ENCODE results near the gene SFMBT2. TPM values are rescaled to one million over a fixed set of nuclear protein-coding genes. Genes with fewer than 3 reads are reported as not detected.

Gene SFMBT2
- total and polyA plus RNA-seq, 4 donors = 15.3 to 23.8 (median 17.1) TPM

GRCh38 chr10:7359954-7360353 is 50.9 kb downstream of the SFMBT2 start:
- Histone ChIP-seq H3K27me3 (ENCODE audit: control insufficient read depth, insufficient read depth, low read length) (no peaks in the 10 kb centered on the region), H3K4me1 (ENCODE audit: control insufficient read depth, insufficient read depth, low read length) (no peaks in the 10 kb centered on the region), H3K36me3 (ENCODE audit: control insufficient read depth, insufficient read depth, low read length) (peaks cover 13% of the 10 kb centered on the region), H3K9me3 (ENCODE audit: control insufficient read depth, insufficient read depth, low read length) (no peaks in the 10 kb centered on the region), H3K4me3 (ENCODE audit: low read depth, low read length) (no peak overlapping the region), H3K27ac (ENCODE audit: low read depth, low read length) (no peak overlapping the region)
- 92% methylated on average over 7 of the region's 7 CpGs for WGBS (ENCODE audit: insufficient coverage)
- DNase-seq (ENCODE audit: low read depth in 4 of 6, low spot score in 6 of 6) = no peak

GRCh38 chr10:7359356-7359755 is 51.5 kb downstream of the SFMBT2 start:
- Histone ChIP-seq H3K27ac (ENCODE audit: low read depth, low read length) (no peak overlapping the region), H3K36me3 (ENCODE audit: control insufficient read depth, insufficient read depth, low read length) (peaks cover 13% of the 10 kb centered on the region), H3K4me1 (ENCODE audit: control insufficient read depth, insufficient read depth, low read length) (no peaks in the 10 kb centered on the region), H3K4me3 (ENCODE audit: low read depth, low read length) (no peak overlapping the region), H3K27me3 (ENCODE audit: control insufficient read depth, insufficient read depth, low read length) (no peaks in the 10 kb centered on the region), H3K9me3 (ENCODE audit: control insufficient read depth, insufficient read depth, low read length) (no peaks in the 10 kb centered on the region)
- DNase-seq (ENCODE audit: low read depth in 4 of 6, low spot score in 6 of 6) = peak in 1 of 6 donors; percentile 82
- WGBS (ENCODE audit: insufficient coverage) = 83% methylated on average over 4 of the region's 7 CpGs

DNA sequence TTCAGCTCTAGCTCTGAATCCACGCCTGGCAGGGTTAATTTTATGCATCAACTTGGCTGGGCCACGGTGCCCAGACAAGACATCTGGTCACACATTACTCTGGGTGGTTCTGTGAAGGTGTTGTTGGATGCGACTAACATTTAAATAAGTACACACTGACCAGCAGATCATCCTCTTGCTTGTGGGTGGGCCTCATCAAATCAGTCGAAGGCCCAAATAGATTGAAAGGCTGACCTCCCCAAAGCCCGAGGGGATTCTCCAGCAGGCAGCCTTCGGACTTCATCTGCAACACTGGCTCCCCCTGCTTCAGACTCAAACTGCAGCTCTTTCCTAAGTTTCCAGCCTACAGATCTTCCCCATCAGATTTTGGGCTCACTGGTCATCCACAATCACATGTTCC is 53.6 kb downstream of the SFMBT2 start:
- H3K36me3 ChIP-seq (ENCODE audit: control insufficient read depth, insufficient read depth, low read length) = peaks cover 8% of the 10 kb centered on the region
- no peaks in the 10 kb centered on the region for H3K9me3 ChIP-seq (ENCODE audit: control insufficient read depth, insufficient read depth, low read length)
- WGBS (ENCODE audit: insufficient coverage) = 100% methylated on average over 5 of the region's 6 CpGs
- H3K27me3 ChIP-seq (ENCODE audit: control insufficient read depth, insufficient read depth, low read length) = no peaks in the 10 kb centered on the region
- no peak for DNase-seq (ENCODE audit: low read depth in 4 of 6, low spot score in 6 of 6)
- no peak overlapping the region for H3K4me3 ChIP-seq (ENCODE audit: low read depth, low read length)
- H3K4me1 ChIP-seq (ENCODE audit: control insufficient read depth, insufficient read depth, low read length) = no peaks in the 10 kb centered on the region
- no peak overlapping the region for H3K27ac ChIP-seq (ENCODE audit: low read depth, low read length)

DNA sequence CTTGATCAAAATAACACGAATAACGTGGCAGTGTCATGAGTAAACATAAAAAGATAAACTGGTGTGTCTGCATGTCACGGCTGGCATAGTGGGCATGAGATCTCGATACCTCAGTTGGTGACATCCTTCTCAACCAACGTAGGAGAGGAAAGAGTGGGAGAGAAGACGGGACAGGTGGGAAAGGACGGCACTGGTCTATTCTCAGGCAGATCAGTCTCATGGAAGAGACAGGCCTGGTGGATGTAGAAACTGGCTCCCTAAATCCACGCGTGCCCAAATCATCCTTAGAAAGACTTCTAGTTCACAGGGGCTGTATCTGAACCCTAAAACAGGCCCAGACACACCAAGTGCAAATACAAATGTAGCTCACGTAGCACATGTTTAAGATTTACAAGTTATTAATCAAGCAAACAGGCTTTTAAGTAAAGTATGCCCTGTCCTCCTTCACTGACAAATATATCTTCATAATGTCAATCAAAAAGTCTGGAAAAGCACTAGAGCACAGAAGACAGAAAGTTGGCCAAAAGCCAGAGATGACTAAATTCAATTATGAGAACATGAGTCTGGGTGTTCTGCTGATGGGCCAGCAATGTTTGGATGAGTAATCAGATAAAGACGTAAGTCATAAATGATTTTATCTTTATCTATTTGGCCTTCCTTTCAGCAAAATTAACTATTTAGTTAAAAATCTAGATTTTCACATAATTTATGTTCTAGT is 56.3 kb downstream of the SFMBT2 start:
- H3K27me3 ChIP-seq (ENCODE audit: control insufficient read depth, insufficient read depth, low read length) = no peaks in the 10 kb centered on the region
- 93% methylated on average over 8 of the region's 11 CpGs for WGBS (ENCODE audit: insufficient coverage)
- no peaks in the 10 kb centered on the region for H3K9me3 ChIP-seq (ENCODE audit: control insufficient read depth, insufficient read depth, low read length)
- DNase-seq (ENCODE audit: low read depth in 4 of 6, low spot score in 6 of 6) = peak in 2 of 6 donors; percentile 36 to 55
- H3K4me1 ChIP-seq (ENCODE audit: control insufficient read depth, insufficient read depth, low read length) = no peaks in the 10 kb centered on the region
- no peak overlapping the region for H3K27ac ChIP-seq (ENCODE audit: low read depth, low read length)
- H3K4me3 ChIP-seq (ENCODE audit: low read depth, low read length) = no peak overlapping the region
- peaks cover 14% of the 10 kb centered on the region for H3K36me3 ChIP-seq (ENCODE audit: control insufficient read depth, insufficient read depth, low read length)

DNA sequence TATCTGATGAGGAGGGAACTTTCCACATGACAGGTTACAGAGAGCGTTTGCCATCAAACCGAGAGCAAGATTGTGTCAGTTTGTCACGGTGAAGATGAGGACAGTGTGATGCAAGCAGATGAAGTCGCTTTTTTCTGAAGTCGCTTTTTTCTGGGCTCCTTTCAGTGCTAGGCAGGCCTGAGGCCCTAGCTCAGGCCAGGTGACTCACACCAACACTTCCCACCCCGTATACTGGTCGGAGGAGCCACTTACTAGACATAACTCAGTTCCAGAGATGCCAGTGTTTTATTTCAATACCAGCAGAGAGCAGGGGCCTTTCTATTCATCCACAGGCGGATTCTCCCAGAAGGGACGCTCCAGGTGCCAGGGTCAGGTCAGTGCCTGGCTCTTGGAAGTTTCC is 58.9 kb downstream of the SFMBT2 start:
- 80% methylated on average over 7 of the region's 9 CpGs for WGBS (ENCODE audit: insufficient coverage)
- no peaks in the 10 kb centered on the region for H3K9me3 ChIP-seq (ENCODE audit: control insufficient read depth, insufficient read depth, low read length)
- H3K4me1 ChIP-seq (ENCODE audit: control insufficient read depth, insufficient read depth, low read length) = no peaks in the 10 kb centered on the region
- no peaks in the 10 kb centered on the region for H3K27me3 ChIP-seq (ENCODE audit: control insufficient read depth, insufficient read depth, low read length)
- H3K36me3 ChIP-seq (ENCODE audit: control insufficient read depth, insufficient read depth, low read length) = peaks cover 6% of the 10 kb centered on the region
- H3K27ac ChIP-seq (ENCODE audit: low read depth, low read length) = no peak overlapping the region
- no peak overlapping the region for H3K4me3 ChIP-seq (ENCODE audit: low read depth, low read length)
- no peak for DNase-seq (ENCODE audit: low read depth in 4 of 6, low spot score in 6 of 6)

- no peaks in the 10 kb centered on the region for H3K4me1 ChIP-seq (ENCODE audit: control insufficient read depth, insufficient read depth, low read length)
- H3K4me3 ChIP-seq (ENCODE audit: low read depth, low read length) = no peak overlapping the region
- DNase-seq (ENCODE audit: low read depth in 4 of 6, low spot score in 6 of 6) = no peak
- H3K36me3 ChIP-seq (ENCODE audit: control insufficient read depth, insufficient read depth, low read length) = peaks cover 6% of the 10 kb centered on the region
- H3K9me3 ChIP-seq (ENCODE audit: control insufficient read depth, insufficient read depth, low read length) = no peaks in the 10 kb centered on the region
- H3K27ac ChIP-seq (ENCODE audit: low read depth, low read length) = no peak overlapping the region
- no peaks in the 10 kb centered on the region for H3K27me3 ChIP-seq (ENCODE audit: control insufficient read depth, insufficient read depth, low read length)
- WGBS (ENCODE audit: insufficient coverage) = no CpG with 5 or more reads among the region's 3 CpGs
Measured at GRCh38 chr10:7350541-7351195, 60.2 kb downstream of the SFMBT2 start.

- Histone ChIP-seq H3K4me1 (ENCODE audit: control insufficient read depth, insufficient read depth, low read length) (peaks cover 3% of the 10 kb centered on the region), H3K27me3 (ENCODE audit: control insufficient read depth, insufficient read depth, low read length) (no peaks in the 10 kb centered on the region), H3K4me3 (ENCODE audit: low read depth, low read length) (no peak overlapping the region), H3K36me3 (ENCODE audit: control insufficient read depth, insufficient read depth, low read length) (peaks cover 6% of the 10 kb centered on the region), H3K27ac (ENCODE audit: low read depth, low read length) (no peak overlapping the region), H3K9me3 (ENCODE audit: control insufficient read depth, insufficient read depth, low read length) (no peaks in the 10 kb centered on the region)
- DNase-seq (ENCODE audit: low read depth in 4 of 6, low spot score in 6 of 6) = no peak
- WGBS (ENCODE audit: insufficient coverage) = 89% methylated on average over 10 of the region's 10 CpGs
Measured at GRCh38 chr10:7345717-7346116, 65.1 kb downstream of the SFMBT2 start.

- DNase-seq (ENCODE audit: low read depth in 4 of 6, low spot score in 6 of 6) = no peak
- H3K4me3 ChIP-seq (ENCODE audit: low read depth, low read length) = no peak overlapping the region
- H3K4me1 ChIP-seq (ENCODE audit: control insufficient read depth, insufficient read depth, low read length) = peaks cover 15% of the 10 kb centered on the region
- no peaks in the 10 kb centered on the region for H3K36me3 ChIP-seq (ENCODE audit: control insufficient read depth, insufficient read depth, low read length)
- H3K27ac ChIP-seq (ENCODE audit: low read depth, low read length) = no peak overlapping the region
- H3K27me3 ChIP-seq (ENCODE audit: control insufficient read depth, insufficient read depth, low read length) = no peaks in the 10 kb centered on the region
- 100% methylated on average over 2 of the region's 3 CpGs for WGBS (ENCODE audit: insufficient coverage)
- no peaks in the 10 kb centered on the region for H3K9me3 ChIP-seq (ENCODE audit: control insufficient read depth, insufficient read depth, low read length)
Measured at GRCh38 chr10:7343040-7343439, 67.8 kb downstream of the SFMBT2 start.

- no peak overlapping the region for H3K4me3 ChIP-seq (ENCODE audit: low read depth, low read length)
- 71% methylated on average over 5 of the region's 10 CpGs for WGBS (ENCODE audit: insufficient coverage)
- H3K27ac ChIP-seq (ENCODE audit: low read depth, low read length) = peak overlapping the region; percentile 7
- no peaks in the 10 kb centered on the region for H3K9me3 ChIP-seq (ENCODE audit: control insufficient read depth, insufficient read depth, low read length)
- no peaks in the 10 kb centered on the region for H3K27me3 ChIP-seq (ENCODE audit: control insufficient read depth, insufficient read depth, low read length)
- DNase-seq (ENCODE audit: low read depth in 4 of 6, low spot score in 6 of 6) = peak in 1 of 6 donors; percentile 33
- H3K36me3 ChIP-seq (ENCODE audit: control insufficient read depth, insufficient read depth, low read length) = no peaks in the 10 kb centered on the region
- peaks cover 15% of the 10 kb centered on the region for H3K4me1 ChIP-seq (ENCODE audit: control insufficient read depth, insufficient read depth, low read length)
Measured at GRCh38 chr10:7340179-7340874, 70.5 kb downstream of the SFMBT2 start.
